Measurements from ENCODE around the gene NRG2. TPM values are rescaled to one million over a fixed set of nuclear protein-coding genes. Genes with fewer than 3 reads are reported as not detected.

NRG2 gene
- polyA plus RNA-seq, 2 of the 4 experiments (the other 2 are of a cell fraction): 1.0 to 1.1 TPM

DNA sequence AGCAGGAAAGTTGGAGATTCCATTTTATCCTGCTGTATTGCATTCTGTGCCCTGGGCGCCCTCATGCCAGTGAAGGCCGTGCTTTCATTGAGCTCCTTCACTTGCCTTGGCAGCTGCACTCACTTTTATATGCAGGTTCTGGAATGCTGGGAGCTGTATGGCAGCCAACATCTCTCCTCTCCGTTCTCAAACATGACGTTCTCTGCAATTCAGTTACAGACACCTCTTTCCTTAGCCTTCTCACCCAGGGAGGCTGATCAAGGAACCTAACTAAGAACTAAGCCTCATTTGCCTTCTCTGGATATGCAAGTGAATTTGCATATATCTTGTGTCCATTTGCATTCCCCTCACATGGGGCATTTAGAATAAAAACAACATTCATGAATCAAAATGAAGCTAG, 41.4 kb upstream of the NRG2 start:
- H3K9me3 ChIP-seq: peaks cover 7% of the 10 kb centered on the region; the same call in 2 of the 3 replicates
- ChIA-PET CTCF (interaction anchor here (0.7 to 2.3 kb wide), 6 partner anchors 10 to 72 kb away, joined by 3 to 7 read pairs (median 4); no protein-coding TSS in a partner anchor), POLR2A (no interaction called here)
- H3K4me1 ChIP-seq: no peaks in the 10 kb centered on the region
- ATAC-seq (no peak), FAIRE-seq (no peak), DNase-seq (ENCODE audit: low read depth in 1 of 2, low spot score in 1 of 2) (no peak)
- no peak overlapping the region for H3K4me2 ChIP-seq
- TF ChIP-seq JUN (IDR thresholded peaks at IDR 0.05) (no peak), NFE2L2 (conservative IDR thresholded peaks at IDR 0.05; ENCODE audit: low read length) (no peak), HOXA7 (CRISPR knock-in tag; IDR thresholded peaks at IDR 0.05) (no peak), ZSCAN20 (CRISPR knock-in tag; IDR thresholded peaks at IDR 0.05) (no peak), CEBPB (IDR thresholded peaks at IDR 0.05) (no peak), BCL3 (IDR thresholded peaks at IDR 0.05) (no peak), HDAC2 (IDR thresholded peaks at IDR 0.05) (no peak), EP300 (IDR thresholded peaks at IDR 0.05) (no peak), RCOR1 (IDR thresholded peaks at IDR 0.05; ENCODE audit: low read depth, low read length) (no peak), JUNB (IDR thresholded peaks at IDR 0.05) (no peak)
- TF ChIP-seq, protein P1, sequence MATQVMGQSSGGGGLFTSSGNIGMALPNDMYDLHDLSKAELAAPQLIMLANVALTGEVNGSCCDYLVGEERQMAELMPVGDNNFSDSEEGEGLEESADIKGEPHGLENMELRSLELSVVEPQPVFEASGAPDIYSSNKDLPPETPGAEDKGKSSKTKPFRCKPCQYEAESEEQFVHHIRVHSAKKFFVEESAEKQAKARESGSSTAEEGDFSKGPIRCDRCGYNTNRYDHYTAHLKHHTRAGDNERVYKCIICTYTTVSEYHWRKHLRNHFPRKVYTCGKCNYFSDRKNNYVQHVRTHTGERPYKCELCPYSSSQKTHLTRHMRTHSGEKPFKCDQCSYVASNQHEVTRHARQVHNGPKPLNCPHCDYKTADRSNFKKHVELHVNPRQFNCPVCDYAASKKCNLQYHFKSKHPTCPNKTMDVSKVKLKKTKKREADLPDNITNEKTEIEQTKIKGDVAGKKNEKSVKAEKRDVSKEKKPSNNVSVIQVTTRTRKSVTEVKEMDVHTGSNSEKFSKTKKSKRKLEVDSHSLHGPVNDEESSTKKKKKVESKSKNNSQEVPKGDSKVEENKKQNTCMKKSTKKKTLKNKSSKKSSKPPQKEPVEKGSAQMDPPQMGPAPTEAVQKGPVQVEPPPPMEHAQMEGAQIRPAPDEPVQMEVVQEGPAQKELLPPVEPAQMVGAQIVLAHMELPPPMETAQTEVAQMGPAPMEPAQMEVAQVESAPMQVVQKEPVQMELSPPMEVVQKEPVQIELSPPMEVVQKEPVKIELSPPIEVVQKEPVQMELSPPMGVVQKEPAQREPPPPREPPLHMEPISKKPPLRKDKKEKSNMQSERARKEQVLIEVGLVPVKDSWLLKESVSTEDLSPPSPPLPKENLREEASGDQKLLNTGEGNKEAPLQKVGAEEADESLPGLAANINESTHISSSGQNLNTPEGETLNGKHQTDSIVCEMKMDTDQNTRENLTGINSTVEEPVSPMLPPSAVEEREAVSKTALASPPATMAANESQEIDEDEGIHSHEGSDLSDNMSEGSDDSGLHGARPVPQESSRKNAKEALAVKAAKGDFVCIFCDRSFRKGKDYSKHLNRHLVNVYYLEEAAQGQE (IDR thresholded peaks at IDR 0.05): no peak
- WGBS (ENCODE audit: missing lambda C conversion rate): 24% methylated on average over 4 of the region's 4 CpGs
- no peak overlapping the region for H3K4me3 ChIP-seq
- H3K27ac ChIP-seq: no peak overlapping the region

- H3K4me2 ChIP-seq: no peak overlapping the region
- CTCF ChIA-PET: interaction anchor here (0.7 to 2.0 kb wide), 4 partner anchors 10 to 62 kb away, joined by 3 to 6 read pairs (median 4); no protein-coding TSS in a partner anchor
- FAIRE-seq (no peak), ATAC-seq (no peak), DNase-seq (ENCODE audit: low read depth in 1 of 2, low spot score in 1 of 2) (no peak)
- H3K4me3 ChIP-seq: no peak overlapping the region
- no peaks in the 10 kb centered on the region for H3K9me3 ChIP-seq
- 10% methylated on average over 1 of the region's 1 CpG for WGBS (ENCODE audit: missing lambda C conversion rate)
- POLR2A ChIA-PET: no interaction called here
- H3K4me1 ChIP-seq: no peaks in the 10 kb centered on the region
- TF ChIP-seq ZNF302 (CRISPR knock-in tag; IDR thresholded peaks at IDR 0.05) (no peak), RAD21 (conservative IDR thresholded peaks at IDR 0.05 in 1 of 2, IDR thresholded peaks at IDR 0.05 in 1 of 2) (no peak), POLR2AphosphoS2 (conservative IDR thresholded peaks at IDR 0.05; ENCODE audit: low read length) (no peak), HOXA7 (CRISPR knock-in tag; IDR thresholded peaks at IDR 0.05) (no peak), TP53 (CRISPR knock-in tag; IDR thresholded peaks at IDR 0.05) (no peak), FOSL2 (IDR thresholded peaks at IDR 0.05) (no peak), FOSL2 (CRISPR knock-in tag; IDR thresholded peaks at IDR 0.05) (no peak), CHD2 (IDR thresholded peaks at IDR 0.05; ENCODE audit: low read length, partially characterized antibody) (no peak), HOXB5 (CRISPR knock-in tag; IDR thresholded peaks at IDR 0.05) (no peak), CEBPB (IDR thresholded peaks at IDR 0.05) (no peak), JUN (IDR thresholded peaks at IDR 0.05) (no peak), EP300 (IDR thresholded peaks at IDR 0.05) (no peak), MYC (IDR thresholded peaks at IDR 0.05; ENCODE audit: borderline replicate concordance, low read length) (no peak), JUNB (IDR thresholded peaks at IDR 0.05) (no peak), ESRRA (IDR thresholded peaks at IDR 0.05; ENCODE audit: borderline replicate concordance, low read length) (no peak), CBX8 (IDR thresholded peaks at IDR 0.05) (no peak), RFX5 (IDR thresholded peaks at IDR 0.05) (no peak), FOXS1 (CRISPR knock-in tag; IDR thresholded peaks at IDR 0.05) (no peak), MAFK (IDR thresholded peaks at IDR 0.05; ENCODE audit: partially characterized antibody) (no peak)
- TF ChIP-seq, protein P2, sequence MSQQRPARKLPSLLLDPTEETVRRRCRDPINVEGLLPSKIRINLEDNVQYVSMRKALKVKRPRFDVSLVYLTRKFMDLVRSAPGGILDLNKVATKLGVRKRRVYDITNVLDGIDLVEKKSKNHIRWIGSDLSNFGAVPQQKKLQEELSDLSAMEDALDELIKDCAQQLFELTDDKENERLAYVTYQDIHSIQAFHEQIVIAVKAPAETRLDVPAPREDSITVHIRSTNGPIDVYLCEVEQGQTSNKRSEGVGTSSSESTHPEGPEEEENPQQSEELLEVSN (IDR thresholded peaks at IDR 0.05; ENCODE audit: borderline replicate concordance, low read depth): no peak
- TF ChIP-seq, protein P3, sequence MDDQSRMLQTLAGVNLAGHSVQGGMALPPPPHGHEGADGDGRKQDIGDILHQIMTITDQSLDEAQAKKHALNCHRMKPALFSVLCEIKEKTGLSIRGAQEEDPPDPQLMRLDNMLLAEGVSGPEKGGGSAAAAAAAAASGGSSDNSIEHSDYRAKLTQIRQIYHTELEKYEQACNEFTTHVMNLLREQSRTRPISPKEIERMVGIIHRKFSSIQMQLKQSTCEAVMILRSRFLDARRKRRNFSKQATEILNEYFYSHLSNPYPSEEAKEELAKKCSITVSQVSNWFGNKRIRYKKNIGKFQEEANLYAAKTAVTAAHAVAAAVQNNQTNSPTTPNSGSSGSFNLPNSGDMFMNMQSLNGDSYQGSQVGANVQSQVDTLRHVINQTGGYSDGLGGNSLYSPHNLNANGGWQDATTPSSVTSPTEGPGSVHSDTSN (IDR thresholded peaks at IDR 0.05): no peak
- no peak overlapping the region for H3K27ac ChIP-seq
These were observed 40.6 kb upstream of the NRG2 start for GRCh38 chr5:140083650-140084049.

Data from A549 (cell line).